ENCODE measurements around the gene NKX3-2. TPM values are rescaled to one million over a fixed set of nuclear protein-coding genes. Genes with fewer than 3 reads are reported as not detected.

Gene NKX3-2
- total RNA-seq, 1 donor from 2014 or later, result not detected

GRCh38 chr4:13534344-13535063 lies 9.8 kb downstream of the NKX3-2 start:
- Histone ChIP-seq H3K4me1 (peaks cover 34% of the 10 kb centered on the region), H3F3A (ENCODE audit: low read depth) (peaks cover 39% of the 10 kb centered on the region), H3K4me2 (peak overlapping the region; percentile 56), H3K79me2 (ENCODE audit: low read depth) (no peaks in the 10 kb centered on the region), H4K20me1 (ENCODE audit: low read depth) (peaks cover 92% of the 10 kb centered on the region), H2AFZ (replicated peaks) (no peak overlapping the region), H3K27me3 (peaks cover 100% of the 10 kb centered on the region), H3K4me3 (peak overlapping the region; percentile 11), H3K27ac (no peak overlapping the region), H3K9me3 (ENCODE audit: low read depth) (no peaks in the 10 kb centered on the region), H3K9ac (no peak overlapping the region), H3K36me3 (no peaks in the 10 kb centered on the region)
- H3K27ac Mint-ChIP-seq, result no peak overlapping the region
- H3K36me3 Mint-ChIP-seq, result no peaks in the 10 kb centered on the region
- no peak for DNase-seq (ENCODE audit: low spot score)
- H3K27me3 Mint-ChIP-seq (ENCODE audit: insufficient read depth, low read depth), result peaks cover 80% of the 10 kb centered on the region
- TF ChIP-seq EZH2phosphoT487 (IDR thresholded peaks at IDR 0.05) (peak; percentile 71), EZH2 (IDR thresholded peaks at IDR 0.05) (no peak), CTCF (IDR thresholded peaks at IDR 0.05) (peak; percentile 28)
- peaks cover 38% of the 10 kb centered on the region for H3K4me1 Mint-ChIP-seq
- H3K4me3 Mint-ChIP-seq, result no peak overlapping the region
- H3K9me3 Mint-ChIP-seq, result peaks cover 14% of the 10 kb centered on the region

GRCh38 chr4:13533670-13534343 lies 10.5 kb downstream of the NKX3-2 start:
- peaks cover 92% of the 10 kb centered on the region for H4K20me1 ChIP-seq (ENCODE audit: low read depth)
- no peak overlapping the region for H2AFZ ChIP-seq (replicated peaks)
- Mint-ChIP-seq H3K4me1 (peaks cover 33% of the 10 kb centered on the region), H3K27ac (no peak overlapping the region), H3K36me3 (no peaks in the 10 kb centered on the region), H3K4me3 (no peak overlapping the region), H3K9me3 (peaks cover 14% of the 10 kb centered on the region), H3K27me3 (ENCODE audit: insufficient read depth, low read depth) (peaks cover 81% of the 10 kb centered on the region)
- no peak for DNase-seq (ENCODE audit: low spot score)
- no peaks in the 10 kb centered on the region for H3K79me2 ChIP-seq (ENCODE audit: low read depth)
- H3F3A ChIP-seq (ENCODE audit: low read depth), result peaks cover 34% of the 10 kb centered on the region
- no peak overlapping the region for H3K4me2 ChIP-seq
- peaks cover 34% of the 10 kb centered on the region for H3K4me1 ChIP-seq
- TF ChIP-seq EZH2phosphoT487 (IDR thresholded peaks at IDR 0.05) (peak; percentile 15), EZH2 (IDR thresholded peaks at IDR 0.05) (no peak)
- no peaks in the 10 kb centered on the region for H3K9me3 ChIP-seq (ENCODE audit: low read depth)
- no peaks in the 10 kb centered on the region for H3K36me3 ChIP-seq
- H3K9ac ChIP-seq, result no peak overlapping the region
- H3K27ac ChIP-seq, result no peak overlapping the region
- H3K4me3 ChIP-seq, result no peak overlapping the region
- H3K27me3 ChIP-seq, result peaks cover 100% of the 10 kb centered on the region

GRCh38 chr4:13531625-13531998 lies 12.7 kb downstream of the NKX3-2 start:
- Histone ChIP-seq H3K27ac (no peak overlapping the region), H3F3A (ENCODE audit: low read depth) (peaks cover 28% of the 10 kb centered on the region), H3K9me3 (ENCODE audit: low read depth) (no peaks in the 10 kb centered on the region), H3K4me1 (peaks cover 34% of the 10 kb centered on the region), H3K4me3 (peak overlapping the region; percentile 15), H3K36me3 (no peaks in the 10 kb centered on the region), H3K4me2 (peak overlapping the region; percentile 69), H3K27me3 (peaks cover 100% of the 10 kb centered on the region), H3K79me2 (ENCODE audit: low read depth) (no peaks in the 10 kb centered on the region), H4K20me1 (ENCODE audit: low read depth) (peaks cover 78% of the 10 kb centered on the region), H3K9ac (no peak overlapping the region), H2AFZ (replicated peaks) (peak overlapping the region; percentile 57)
- Mint-ChIP-seq H3K27me3 (ENCODE audit: insufficient read depth, low read depth) (peaks cover 74% of the 10 kb centered on the region), H3K36me3 (no peaks in the 10 kb centered on the region), H3K4me3 (no peak overlapping the region), H3K4me1 (peaks cover 33% of the 10 kb centered on the region), H3K27ac (no peak overlapping the region), H3K9me3 (peaks cover 11% of the 10 kb centered on the region)
- no peak for DNase-seq (ENCODE audit: low spot score)
- TF ChIP-seq EZH2phosphoT487 (IDR thresholded peaks at IDR 0.05) (no peak), EZH2 (IDR thresholded peaks at IDR 0.05) (no peak), CTCF (IDR thresholded peaks at IDR 0.05) (no peak)

Data from neural progenitor cell (in vitro differentiated cells).